OCI-LY3 (cell line): Measurements from ENCODE around the gene ACOX3.

Source experiments
- EZH2phosphoT487 ChIP-seq: fragments of 200-600 bp; shearing (Covaris generic); IDR thresholded peaks from 2 replicates; pipeline ENCODE4 v1.6.1; 2018; ENCODE audit warnings: antibody characterized with exemption, mixed run types, low read depth
- TF ChIP-seq, protein P1 (sequence below): fragments of 200-600, 300-600 bp; sonication (generic); IDR thresholded peaks from 2 replicates; pipeline ENCODE4 v1.5.1; 2014; ENCODE audit warnings: antibody characterized with exemption, low read length, low read depth

- TF ChIP-seq, protein P1, sequence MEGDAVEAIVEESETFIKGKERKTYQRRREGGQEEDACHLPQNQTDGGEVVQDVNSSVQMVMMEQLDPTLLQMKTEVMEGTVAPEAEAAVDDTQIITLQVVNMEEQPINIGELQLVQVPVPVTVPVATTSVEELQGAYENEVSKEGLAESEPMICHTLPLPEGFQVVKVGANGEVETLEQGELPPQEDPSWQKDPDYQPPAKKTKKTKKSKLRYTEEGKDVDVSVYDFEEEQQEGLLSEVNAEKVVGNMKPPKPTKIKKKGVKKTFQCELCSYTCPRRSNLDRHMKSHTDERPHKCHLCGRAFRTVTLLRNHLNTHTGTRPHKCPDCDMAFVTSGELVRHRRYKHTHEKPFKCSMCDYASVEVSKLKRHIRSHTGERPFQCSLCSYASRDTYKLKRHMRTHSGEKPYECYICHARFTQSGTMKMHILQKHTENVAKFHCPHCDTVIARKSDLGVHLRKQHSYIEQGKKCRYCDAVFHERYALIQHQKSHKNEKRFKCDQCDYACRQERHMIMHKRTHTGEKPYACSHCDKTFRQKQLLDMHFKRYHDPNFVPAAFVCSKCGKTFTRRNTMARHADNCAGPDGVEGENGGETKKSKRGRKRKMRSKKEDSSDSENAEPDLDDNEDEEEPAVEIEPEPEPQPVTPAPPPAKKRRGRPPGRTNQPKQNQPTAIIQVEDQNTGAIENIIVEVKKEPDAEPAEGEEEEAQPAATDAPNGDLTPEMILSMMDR, result no peak
- no peak for TF ChIP-seq EZH2phosphoT487
Observed at GRCh38 chr4:8433136-8433535, 7.4 kb downstream of the ACOX3 start.
